HK-2 (cell line): ENCODE results near the gene LRTM2.

Source experiments
- DNase-seq: peaks from one replicate; pipeline ENCODE4 v3.0.0-alpha.2; 2018; ENCODE audit not compliant: unreplicated experiment

The LRTM2 gene

DNA sequence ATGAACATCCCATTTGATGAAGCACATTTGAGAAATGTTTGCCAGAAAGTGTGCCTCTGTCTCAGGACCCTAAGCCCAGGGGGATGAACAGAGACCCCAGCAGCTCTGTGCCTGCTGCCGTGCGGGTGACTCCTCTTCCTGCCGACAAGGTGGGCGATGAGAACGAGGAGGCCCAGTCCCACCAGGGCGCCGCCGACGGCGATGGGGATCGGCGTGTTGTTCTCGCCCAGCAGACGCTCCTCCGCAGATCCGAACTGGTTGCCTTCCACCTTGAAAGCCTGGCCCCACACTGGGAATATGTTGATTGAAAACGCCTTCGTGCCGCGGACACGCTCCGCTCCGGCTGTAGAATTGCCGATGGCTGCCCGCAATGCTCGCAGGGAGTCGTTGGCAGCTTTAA, 44.1 kb downstream of the LRTM2 start:
- DNase-seq, result no peak

DNA sequence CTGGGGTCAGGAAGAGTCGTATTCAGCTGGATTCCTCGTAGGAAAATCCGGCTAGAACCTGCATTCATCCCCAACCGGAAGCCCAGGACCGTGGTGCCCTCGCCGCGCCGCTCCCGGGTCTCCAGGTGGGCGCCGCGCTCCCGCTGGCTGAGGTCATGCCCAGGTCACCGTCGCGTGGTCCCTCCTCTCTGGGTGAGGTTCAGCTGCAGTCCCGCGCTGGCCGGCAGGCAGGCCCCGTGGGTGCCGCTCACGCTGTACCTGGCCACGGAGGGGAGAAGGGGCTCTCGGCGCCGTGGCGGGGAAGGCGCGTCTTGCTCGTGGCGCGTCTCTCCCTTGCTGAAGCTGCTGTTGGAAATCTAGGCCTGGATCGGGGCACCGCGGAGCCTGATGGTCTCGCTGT, 44.5 kb downstream of the LRTM2 start:
- no peak for DNase-seq

GRCh38 chr12:1865284-1865866, 45.0 kb downstream of the LRTM2 start:
- DNase-seq, result no peak

DNA sequence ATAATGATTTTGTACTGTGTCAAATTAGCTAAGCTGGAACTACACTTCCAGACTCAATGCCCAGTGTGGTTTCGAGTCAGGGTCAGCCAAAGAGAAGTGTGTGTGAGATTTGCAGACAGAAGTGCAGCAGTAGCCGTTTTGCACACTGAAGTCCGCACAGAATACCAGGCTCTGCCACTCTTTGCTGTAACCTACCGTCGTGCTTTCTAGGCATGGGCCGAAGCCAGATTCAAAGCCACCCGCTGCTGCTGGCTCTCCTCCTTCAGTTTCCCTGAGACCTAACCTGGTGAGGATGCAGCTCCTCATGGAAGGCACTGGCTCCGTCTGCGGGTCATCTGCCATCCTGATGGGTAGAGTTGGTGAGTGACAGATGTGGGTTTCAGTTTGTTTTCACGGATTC, 48.8 kb downstream of the LRTM2 start:
- no peak for DNase-seq

- DNase-seq, result no peak
Measured at GRCh38 chr12:1870086-1870485, 49.7 kb downstream of the LRTM2 start.

- DNase-seq, result no peak
Measured at GRCh38 chr12:1870998-1871917, 50.9 kb downstream of the LRTM2 start.

DNA sequence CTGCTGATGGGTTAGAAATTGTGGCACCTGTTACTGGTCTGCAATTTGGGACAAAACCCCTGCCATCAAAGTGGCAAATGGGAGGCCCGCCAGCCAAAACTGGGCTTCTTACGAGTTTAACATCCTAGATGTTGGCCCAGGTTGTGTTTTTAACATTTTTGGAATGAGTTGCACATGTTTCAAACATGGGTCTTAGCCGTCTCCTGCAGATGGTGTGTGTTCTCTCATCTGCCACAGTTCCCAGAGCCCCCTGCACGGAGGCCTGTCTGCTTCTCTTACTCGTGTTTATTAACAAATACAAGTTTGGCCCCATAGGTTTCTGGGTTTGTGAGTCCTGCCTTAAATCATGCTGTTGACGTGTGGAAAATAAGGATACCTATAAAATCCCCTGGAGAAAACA, 51.6 kb downstream of the LRTM2 start:
- DNase-seq, result no peak

DNA sequence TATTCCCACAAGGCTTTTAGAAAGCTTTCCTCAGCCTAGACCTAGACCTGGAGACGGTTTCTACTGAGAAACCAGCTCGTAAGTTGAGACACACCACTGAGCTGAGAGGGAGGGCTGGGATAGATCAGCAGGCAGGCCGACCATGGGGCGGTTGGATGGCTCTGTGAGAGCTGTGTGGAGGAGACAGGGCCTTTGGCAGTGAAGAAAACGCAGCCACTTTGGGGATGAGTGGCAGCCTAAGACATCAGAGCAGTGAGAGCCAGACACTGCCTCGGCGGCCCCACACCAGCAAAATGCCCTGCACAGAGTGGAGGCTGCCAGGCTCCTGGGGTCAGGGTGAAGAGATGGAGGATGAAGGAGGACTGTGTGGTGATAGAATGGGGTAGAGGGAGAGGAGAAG, 52.1 kb downstream of the LRTM2 start:
- no peak for DNase-seq

- DNase-seq, result no peak
Measured at GRCh38 chr12:1873531-1874510, 53.5 kb downstream of the LRTM2 start.

GRCh38 chr12:1875608-1876007, 55.2 kb downstream of the LRTM2 start:
- no peak for DNase-seq

DNA sequence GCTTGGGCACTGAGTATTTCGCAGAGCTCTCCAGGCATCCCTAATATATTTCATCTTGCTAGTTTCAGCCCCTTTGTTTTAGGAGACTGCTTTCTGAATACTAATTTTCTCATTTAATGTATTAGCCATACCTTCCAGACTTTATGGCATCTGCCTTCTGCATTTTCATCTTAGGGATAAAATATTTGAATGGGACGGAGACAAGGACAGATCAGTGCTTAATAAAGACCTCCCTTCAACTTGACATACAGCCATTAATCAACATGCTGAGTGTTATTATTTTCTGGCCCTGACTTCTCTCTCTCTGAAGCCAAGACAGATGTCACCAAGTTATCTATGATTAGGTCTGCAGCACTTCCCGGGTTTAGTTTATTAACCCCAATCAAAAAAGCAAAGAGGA, 55.7 kb downstream of the LRTM2 start:
- DNase-seq, result no peak

GRCh38 chr12:1877169-1877878, 57.0 kb downstream of the LRTM2 start:
- no peak for DNase-seq

- no peak for DNase-seq
Measured at GRCh38 chr12:1878214-1878613, 57.8 kb downstream of the LRTM2 start.

DNA sequence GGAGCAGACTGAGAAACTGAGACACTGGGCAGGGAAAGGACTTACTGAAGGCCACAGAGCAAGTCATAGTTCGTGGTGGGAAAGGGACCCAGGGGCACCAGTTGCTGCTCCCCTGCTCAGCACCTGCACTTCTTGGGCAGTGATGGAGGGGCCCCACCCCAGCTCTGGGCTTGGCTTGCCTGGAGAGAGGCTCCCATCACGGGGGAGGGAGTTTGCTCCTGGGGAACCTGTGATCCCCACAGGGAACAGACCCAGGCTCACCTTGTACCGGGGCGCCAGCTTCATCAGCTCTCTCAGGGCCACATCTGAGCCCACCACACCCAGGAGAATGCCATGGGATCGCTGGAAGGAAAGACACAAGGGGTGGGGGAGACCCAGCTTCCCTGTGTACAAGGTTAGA, 58.3 kb downstream of the LRTM2 start:
- DNase-seq, result no peak

GRCh38 chr12:1879633-1880032, 59.3 kb downstream of the LRTM2 start:
- no peak for DNase-seq

- no peak for DNase-seq
Measured at GRCh38 chr12:1880153-1880845, 59.9 kb downstream of the LRTM2 start.

DNA sequence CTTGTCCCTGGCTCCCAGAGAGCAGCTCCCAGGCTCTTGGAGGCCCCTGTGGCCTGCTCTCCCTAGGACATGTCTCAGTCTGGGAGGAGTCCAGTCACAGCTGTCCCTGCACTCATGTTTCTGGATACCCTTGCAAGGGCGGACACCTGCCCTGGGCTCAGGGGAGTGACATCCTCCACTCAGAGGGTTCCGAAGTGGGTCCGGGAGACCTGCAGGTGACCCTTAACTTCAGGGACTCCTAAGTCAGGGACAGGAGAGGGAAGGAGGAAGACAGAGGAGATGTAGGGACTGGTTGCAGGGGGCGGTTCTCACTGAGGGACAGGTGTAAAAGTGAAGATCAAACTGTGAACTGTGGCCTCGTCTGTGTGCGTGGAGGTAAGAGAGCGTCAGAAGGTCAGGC, 60.5 kb downstream of the LRTM2 start:
- no peak for DNase-seq

DNA sequence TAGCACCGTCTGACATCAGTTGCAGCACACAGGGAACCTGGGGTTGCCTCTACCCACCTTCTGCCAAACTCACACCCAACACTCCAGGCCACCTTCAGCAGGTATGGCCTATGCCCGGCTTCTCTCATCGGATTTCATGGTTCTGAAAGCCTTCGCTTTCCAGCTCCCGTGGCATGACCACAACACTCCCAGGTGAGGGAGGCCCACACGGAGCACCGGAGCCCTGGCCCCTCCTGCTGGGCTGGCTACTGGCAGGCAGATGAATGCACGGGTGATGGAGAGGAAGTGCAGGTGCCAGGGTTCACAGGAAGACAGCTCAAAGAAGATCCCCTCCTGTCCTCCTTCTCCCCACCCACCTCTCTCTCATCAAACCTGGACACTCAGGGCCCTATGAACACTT, 60.9 kb downstream of the LRTM2 start:
- DNase-seq, result no peak

DNA sequence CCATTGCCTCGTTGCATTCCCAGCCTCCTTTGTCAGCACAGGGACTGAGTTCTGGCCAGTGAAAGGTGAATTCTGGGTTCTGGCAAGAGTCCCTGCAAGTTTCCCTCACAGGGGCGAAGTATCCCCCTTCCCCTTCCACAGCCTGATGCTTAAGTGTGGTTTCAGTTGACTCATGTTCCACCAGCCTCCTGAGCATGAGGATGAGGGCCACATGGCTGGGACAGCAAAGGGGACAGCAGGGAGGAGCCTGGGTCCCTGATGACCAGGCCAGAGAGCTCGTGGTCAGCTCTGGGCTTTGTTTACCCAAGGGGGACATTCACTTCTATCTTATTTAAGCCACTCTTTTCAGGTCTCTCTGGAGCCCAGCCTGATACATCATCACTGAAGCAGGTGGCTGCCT, 61.6 kb downstream of the LRTM2 start:
- DNase-seq, result no peak

GRCh38 chr12:1882405-1882804, 62.0 kb downstream of the LRTM2 start:
- no peak for DNase-seq

GRCh38 chr12:1882850-1883470, 62.6 kb downstream of the LRTM2 start:
- no peak for DNase-seq
